SK-N-SH (cell line): ENCODE data around the gene JPH3. TPM values are rescaled to one million over a fixed set of nuclear protein-coding genes. Genes with fewer than 3 reads are reported as not detected.
"Not testable (repeated sequence)": the region's sequence is repeated elsewhere in the genome, so short reads cannot be mapped to it uniquely, and the experiment has no call there.

Experiments
- CTCF ChIA-PET: fragments of 300-600, 350-600 bp; formaldehyde crosslinking; extraction: SDS; loops from one replicate; lab custom pipeline; 2021; lab: Yijun Ruan, JAX
- POLR2A ChIA-PET: fragments of 350-600 bp; sonication (Branson Sonifier 250); formaldehyde crosslinking; extraction: SDS; loops from one replicate; lab custom pipeline; 2020; ENCODE audit warnings: antibody characterized with exemption, inconsistent platforms; lab: Yijun Ruan, JAX
- DNase-seq: peaks from one replicate; pipeline ENCODE4 v3.0.0; 2012
- H2AFZ ChIP-seq: fragments of 200-600 bp; sonication (generic); 2 replicates; pipeline ENCODE4 v1.8.1; 2016; ENCODE audit warnings: antibody characterized with exemption, mild to moderate bottlenecking, low read depth
- H3F3A ChIP-seq: fragments of 200-600 bp; sonication (generic); replicated peaks from 2 replicates; pipeline ENCODE3; 2016; ENCODE audit warnings: antibody characterized with exemption, mild to moderate bottlenecking; ENCODE audit not compliant: insufficient read depth
- H3K27ac ChIP-seq, 2 experiments: fragments of 200-500 bp in 1 of 2; fragments of 200-600 bp in 1 of 2; sonication (Bioruptor generic) in 1 of 2; sonication (generic), shearing (Covaris generic) in 1 of 2; 2 replicates each; pipeline versions ENCODE4 v1.5.1 to v1.6.1; 2014 to 2016; ENCODE audit warnings: low read depth in 2 of 2, inconsistent platforms in 1 of 2, low read length in 1 of 2, mild to moderate bottlenecking in 1 of 2, mixed read lengths in 1 of 2
- H3K27me3 ChIP-seq: fragments of 200-600 bp; sonication (generic), shearing (Covaris generic); 2 replicates; pipeline ENCODE4 v1.6.1; 2016; ENCODE audit warnings: mixed run types; ENCODE audit not compliant: insufficient read depth
- H3K36me3 ChIP-seq, 2 experiments: fragments of 200-500 bp in 1 of 2; fragments of 200-600 bp in 1 of 2; sonication (Bioruptor generic) in 1 of 2; sonication (generic) in 1 of 2; replicated peaks in 1 of 2; 2 replicates each; pipeline versions ENCODE3 to v1.5.1; 2014 to 2016; ENCODE audit warnings: low read length in 1 of 2, mild to moderate bottlenecking in 1 of 2; ENCODE audit not compliant: insufficient read depth in 2 of 2, control insufficient read depth in 1 of 2
- H3K4me1 ChIP-seq, 2 experiments: fragments of 200-500 bp in 1 of 2; fragments of 200-600 bp in 1 of 2; sonication (Bioruptor generic) in 1 of 2; sonication (generic), shearing (Covaris generic) in 1 of 2; 2 replicates each; pipeline versions ENCODE4 v1.5.1 to v1.6.1; 2014 to 2016; ENCODE audit warnings: low read depth in 1 of 2, low read length in 1 of 2, mixed run types in 1 of 2; ENCODE audit not compliant: insufficient read depth in 2 of 2, control insufficient read depth in 1 of 2
- H3K4me2 ChIP-seq: fragments of 200-600 bp; sonication (generic), shearing (Covaris generic); 2 replicates; pipeline ENCODE4 v1.6.1; 2017; ENCODE audit warnings: mixed run types
- H3K4me3 ChIP-seq, 2 experiments: fragments of 200-500 bp in 1 of 2; fragments of 200-600 bp in 1 of 2; sonication (Bioruptor generic) in 1 of 2; sonication (generic), shearing (Covaris generic) in 1 of 2; 2 replicates each; pipeline versions ENCODE4 v1.5.1 to v1.8.1; 2014 to 2016; ENCODE audit warnings: low read depth in 2 of 2, inconsistent platforms in 1 of 2, low read length in 1 of 2, mild to moderate bottlenecking in 1 of 2, mixed read lengths in 1 of 2, moderate library complexity in 1 of 2
- H3K79me2 ChIP-seq: fragments of 200-600 bp; sonication (generic); 2 replicates; pipeline ENCODE4 v1.8.1; 2017; ENCODE audit warnings: mild to moderate bottlenecking; ENCODE audit not compliant: insufficient read depth
- H3K9ac ChIP-seq: fragments of 200-600 bp; sonication (generic); 2 replicates; pipeline ENCODE4 v1.6.1; 2017; ENCODE audit warnings: mixed run types
- H3K9me2 ChIP-seq: fragments of 200-600 bp; sonication (generic); 2 replicates; pipeline ENCODE4 v1.6.1; 2017; ENCODE audit warnings: mixed run types
- H3K9me3 ChIP-seq: fragments of 200-600 bp; sonication (generic); 2 replicates; pipeline ENCODE4 v1.6.1; 2017; ENCODE audit warnings: mixed run types, mild to moderate bottlenecking, moderate library complexity
- H4K20me1 ChIP-seq: fragments of 200-600 bp; sonication (generic); 2 replicates; pipeline ENCODE4 v1.6.1; 2017; ENCODE audit warnings: mild to moderate bottlenecking, mixed run types; ENCODE audit not compliant: insufficient read depth
- CHD2 ChIP-seq: fragments of 150-350 bp; IDR thresholded peaks from 2 replicates; pipeline ENCODE4 v1.6.1; 2018; ENCODE audit warnings: low read length; ENCODE audit not compliant: partially characterized antibody
- FOXJ3 ChIP-seq: sonication (generic); formaldehyde crosslinking; IDR thresholded peaks from 2 replicates; pipeline ENCODE4 v1.5.1; 2020; ENCODE audit warnings: mild to moderate bottlenecking, missing genetic modification reagents
- NRF1 ChIP-seq: IDR thresholded peaks from 2 replicates; pipeline ENCODE4 v1.6.1; 2012; ENCODE audit warnings: low read depth, mild to moderate bottlenecking, low read length
- POLR2AphosphoS5 ChIP-seq: IDR thresholded peaks from 2 replicates; pipeline ENCODE4 v1.6.1; 2012; ENCODE audit warnings: low read depth, low read length
- RAD21 ChIP-seq: IDR thresholded peaks from 2 replicates; pipeline ENCODE4 v1.6.1; 2012; ENCODE audit warnings: mild to moderate bottlenecking, low read length
- RXRA ChIP-seq: IDR thresholded peaks from 2 replicates; pipeline ENCODE4 v1.4.0; 2012; ENCODE audit warnings: low read depth, mild to moderate bottlenecking, borderline replicate concordance
- SIN3A ChIP-seq: IDR thresholded peaks from 2 replicates; pipeline ENCODE4 v1.6.1; 2012; ENCODE audit warnings: low read depth, mild to moderate bottlenecking, low read length, moderate library complexity, borderline replicate concordance
- SMC3 ChIP-seq: IDR thresholded peaks from 2 replicates; pipeline ENCODE4 v1.6.1; 2012; ENCODE audit warnings: low read depth, low read length, improper control_type of control experiment
- TCF12 ChIP-seq: IDR thresholded peaks from 2 replicates; pipeline ENCODE4 v1.4.0; 2012
- TEAD4 ChIP-seq: IDR thresholded peaks from 2 replicates; pipeline ENCODE4 v1.4.0; 2012; ENCODE audit warnings: mild to moderate bottlenecking, borderline replicate concordance; ENCODE audit not compliant: insufficient read depth
- USF1 ChIP-seq: IDR thresholded peaks from 2 replicates; pipeline ENCODE4 v1.4.0; 2012; ENCODE audit warnings: low read depth, borderline replicate concordance
- WGBS: methylation state at CpG from one replicate; pipeline ENCODE4 v1.1.6; 2017; ENCODE audit warnings: low lambda C conversion rate; 5-methylcytosine and 5-hydroxymethylcytosine counted together
- polyA plus RNA-seq, 3 experiments: library from polyadenylated mRNA; depleted of rRNA; stranded (reverse); fragments of >200 nt; gene quantifications; 2 replicates each; pipeline ENCODE4 v1.2.3, GENCODE V29; 2012
- TF ChIP-seq, protein P1 (sequence below): fragments of 150-350 bp; IDR thresholded peaks from 2 replicates; pipeline ENCODE4 v1.6.1; 2017; ENCODE audit warnings: antibody characterized with exemption, low read length, low read depth, borderline replicate concordance

Gene JPH3
- polyA plus RNA-seq, 1 of the 3 experiments (the other 2 are of a cell fraction): 0.25 TPM

DNA sequence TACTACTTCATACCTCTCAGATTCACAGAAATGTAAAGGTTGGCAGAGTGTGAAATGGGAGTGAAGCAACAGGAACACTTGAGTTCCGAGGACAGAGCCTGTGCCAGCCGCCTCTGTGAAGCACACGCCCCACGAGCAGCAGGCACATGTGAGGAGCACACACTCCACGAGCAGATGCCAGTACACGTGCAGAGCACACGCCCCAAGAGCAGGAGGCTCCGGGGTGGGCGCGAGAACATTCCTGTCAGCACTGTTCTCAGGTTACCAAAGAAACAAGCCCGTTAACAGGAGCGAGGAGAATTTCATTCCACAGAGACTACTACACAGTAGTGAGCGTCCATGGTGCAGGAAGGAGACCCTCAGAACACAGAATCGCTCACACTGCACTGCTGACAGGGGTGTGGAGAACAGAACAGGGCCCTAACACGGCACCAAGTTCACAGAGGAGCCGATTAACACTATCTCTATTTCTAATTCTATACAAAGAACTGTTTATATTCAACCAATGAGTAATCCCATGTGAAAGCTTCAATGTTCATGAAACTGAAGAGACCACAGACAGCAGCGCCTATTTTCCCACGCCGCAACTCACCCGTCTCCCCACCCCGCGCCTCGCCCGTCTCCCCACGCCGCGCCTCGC lies 123.4 kb downstream of the JPH3 start:
- no peak for DNase-seq
- 97% methylated on average over 26 of the region's 28 CpGs for WGBS
- no peak overlapping the region for H3K27ac ChIP-seq

GRCh38 chr16:87726577-87726976 lies 124.3 kb downstream of the JPH3 start:
- H3K4me1 ChIP-seq: peaks cover 10 to 31% of the 10 kb centered on the region in 2 experiments; a peak in 3 of 4 replicates
- H3K79me2 ChIP-seq, H3F3A ChIP-seq, H3K9me2 ChIP-seq, POLR2A ChIA-PET, H3K4me2 ChIP-seq, CTCF ChIA-PET, H3K4me3 ChIP-seq, H2AFZ ChIP-seq, H3K27ac ChIP-seq, DNase-seq, H3K27me3 ChIP-seq, H3K9ac ChIP-seq, H3K9me3 ChIP-seq: not testable (repeated sequence)
- H4K20me1 ChIP-seq: peaks cover 20% of the 10 kb centered on the region
- H3K36me3 ChIP-seq: peaks cover 9 to 33% of the 10 kb centered on the region in 2 experiments
- 98% methylated on average over 40 of the region's 40 CpGs for WGBS

More for the DNA sequence above, 123.4 kb downstream of the JPH3 start:
- POLR2A ChIA-PET: no interaction called here
- Histone ChIP-seq H4K20me1 (peaks cover 20% of the 10 kb centered on the region), H3K4me1 (peaks cover 10 to 36% of the 10 kb centered on the region in 2 experiments; a peak in 3 of 4 replicates), H3K27me3 (no peaks in the 10 kb centered on the region), H2AFZ (no peak overlapping the region), H3K9ac (no peak overlapping the region), H3K36me3 (peaks cover 9 to 34% of the 10 kb centered on the region in 2 experiments), H3K4me3 (no peak overlapping the region), H3F3A (peaks cover 9% of the 10 kb centered on the region), H3K4me2 (no peak overlapping the region), H3K79me2 (no peaks in the 10 kb centered on the region), H3K9me3 (no peaks in the 10 kb centered on the region), H3K9me2 (no peaks in the 10 kb centered on the region)
- CTCF ChIA-PET: interaction anchor here (2.2 to 4.3 kb wide), 2 partner anchors 44 to 90 kb away, joined by 6 to 24 read pairs; no protein-coding TSS in a partner anchor
- TF ChIP-seq RXRA (no peak), RAD21 (no peak), SIN3A (no peak), TEAD4 (no peak), POLR2AphosphoS5 (no peak)
- TF ChIP-seq, protein P1, sequence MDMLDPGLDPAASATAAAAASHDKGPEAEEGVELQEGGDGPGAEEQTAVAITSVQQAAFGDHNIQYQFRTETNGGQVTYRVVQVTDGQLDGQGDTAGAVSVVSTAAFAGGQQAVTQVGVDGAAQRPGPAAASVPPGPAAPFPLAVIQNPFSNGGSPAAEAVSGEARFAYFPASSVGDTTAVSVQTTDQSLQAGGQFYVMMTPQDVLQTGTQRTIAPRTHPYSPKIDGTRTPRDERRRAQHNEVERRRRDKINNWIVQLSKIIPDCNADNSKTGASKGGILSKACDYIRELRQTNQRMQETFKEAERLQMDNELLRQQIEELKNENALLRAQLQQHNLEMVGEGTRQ: no peak

DNA sequence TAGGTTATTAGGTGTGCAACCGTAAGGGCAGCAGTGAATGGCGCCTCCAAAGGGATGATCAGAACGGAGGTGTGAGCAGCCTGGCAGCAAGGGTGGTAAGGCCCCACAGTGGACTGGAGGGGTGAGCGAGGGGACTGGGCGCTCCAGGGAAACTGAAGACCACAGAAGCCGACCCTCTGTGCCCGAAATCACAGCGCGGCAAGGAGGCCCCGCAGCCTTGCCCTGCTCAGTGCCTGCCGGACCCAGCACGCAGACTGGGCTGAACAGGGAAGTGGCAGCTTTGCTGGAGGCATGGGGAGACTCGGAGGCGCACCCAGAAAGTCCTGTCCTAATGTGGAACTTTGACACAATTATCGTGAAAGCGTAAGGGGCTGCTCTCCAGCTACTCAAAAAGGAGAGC lies 125.0 kb downstream of the JPH3 start:
- WGBS: 97% methylated on average over 16 of the region's 16 CpGs
- DNase-seq: no peak
- Histone ChIP-seq H3K27me3 (no peaks in the 10 kb centered on the region), H3F3A (peaks cover 9% of the 10 kb centered on the region), H3K27ac (no peak overlapping the region), H3K4me3 (no peak overlapping the region), H3K9ac (no peak overlapping the region), H3K9me3 (no peaks in the 10 kb centered on the region), H3K4me2 (no peak overlapping the region), H4K20me1 (peaks cover 19% of the 10 kb centered on the region), H3K9me2 (no peaks in the 10 kb centered on the region), H3K4me1 (peaks cover 10 to 23% of the 10 kb centered on the region in 2 experiments; a peak in 3 of 4 replicates), H2AFZ (no peak overlapping the region), H3K79me2 (no peaks in the 10 kb centered on the region), H3K36me3 (peaks cover 9 to 30% of the 10 kb centered on the region in 2 experiments)
- TF ChIP-seq, protein P1: no peak
- TF ChIP-seq RAD21 (no peak), FOXJ3 (CRISPR knock-in tag) (no peak), TCF12 (no peak), CHD2 (no peak), NRF1 (no peak), SMC3 (no peak), USF1 (no peak)
- ChIA-PET POLR2A (no interaction called here), CTCF (no interaction called here)
